Stimulated activated CD8-positive, alpha-beta memory T cell treated with anti-CD3 and anti-CD28 coated beads, Interleukin-12 subunit alpha, Interleukin-12 subunit beta, amount 100 ng/mL, for 4 hours (primary cell): Measurements from ENCODE around the gene ARL15.
"Not testable (repeated sequence)": the region's sequence is repeated elsewhere in the genome, so short reads cannot be mapped to it uniquely, and the experiment has no call there.

Experiments used
- DNase-seq: peaks from one replicate; pipeline ENCODE4 v3.0.0-alpha.2; 2020; ENCODE audit warnings: low read depth

The ARL15 gene

GRCh38 chr5:53890490-53890889 lies 419.9 kb downstream of the ARL15 start:
- DNase-seq, result no peak

GRCh38 chr5:53884844-53885243 lies 425.5 kb downstream of the ARL15 start:
- DNase-seq, result no peak

- DNase-seq, result no peak
These were observed 426.0 kb downstream of the ARL15 start for GRCh38 chr5:53884417-53884816.

- DNase-seq, result no peak
These were observed 427.7 kb downstream of the ARL15 start for GRCh38 chr5:53882676-53883031.

- no peak for DNase-seq
These were observed 428.2 kb downstream of the ARL15 start for GRCh38 chr5:53882006-53882675.

- DNase-seq, result no peak
These were observed 430.6 kb downstream of the ARL15 start for GRCh38 chr5:53879708-53880323.

GRCh38 chr5:53878015-53878414 lies 432.4 kb downstream of the ARL15 start:
- DNase-seq, result no peak

GRCh38 chr5:53877243-53877642 lies 433.1 kb downstream of the ARL15 start:
- DNase-seq, result no peak

- no peak for DNase-seq
These were observed 436.0 kb downstream of the ARL15 start for GRCh38 chr5:53874409-53874808.

GRCh38 chr5:53873235-53873634 lies 437.1 kb downstream of the ARL15 start:
- DNase-seq, result no peak

- DNase-seq, result no peak
These were observed 438.6 kb downstream of the ARL15 start for GRCh38 chr5:53871775-53872174.

GRCh38 chr5:53871050-53871449 lies 439.3 kb downstream of the ARL15 start:
- DNase-seq, result no peak

GRCh38 chr5:53858700-53859456 lies 451.5 kb downstream of the ARL15 start:
- no peak for DNase-seq

- no peak for DNase-seq
These were observed 453.9 kb downstream of the ARL15 start for GRCh38 chr5:53856506-53856905.

- not testable (repeated sequence) for DNase-seq
These were observed 473.4 kb downstream of the ARL15 start for GRCh38 chr5:53836851-53837430.

GRCh38 chr5:53834500-53834899 lies 475.9 kb downstream of the ARL15 start:
- no peak for DNase-seq
